H9 (cell line): Measurements from ENCODE around the gene ERC2. TPM values are rescaled to one million over a fixed set of nuclear protein-coding genes. Genes with fewer than 3 reads are reported as not detected.

Source experiments
- DNase-seq: peaks from one replicate; pipeline ENCODE4 v3.0.0-alpha.2; 2017
- H2AFZ ChIP-seq: one replicate; pipeline ENCODE4 v1.6.1; 2013; ENCODE audit warnings: mild to moderate bottlenecking, low read length, control low read depth, moderate library complexity
- H2AK5ac ChIP-seq: 2 replicates; pipeline ENCODE4 v1.6.1; 2013; ENCODE audit warnings: low read length, control low read depth, mixed read lengths; ENCODE audit not compliant: insufficient read length
- H2BK120ac ChIP-seq: one replicate; pipeline ENCODE4 v1.6.1; 2013; ENCODE audit warnings: low read depth, mild to moderate bottlenecking, low read length, control low read depth, inconsistent platforms; ENCODE audit not compliant: poor library complexity, severe bottlenecking
- H2BK12ac ChIP-seq: 2 replicates; pipeline ENCODE4 v1.6.1; 2013; ENCODE audit warnings: low read length, control low read depth, mixed read lengths, low read depth; ENCODE audit not compliant: insufficient read length
- H2BK15ac ChIP-seq: 2 replicates; pipeline ENCODE4 v1.6.1; 2013; ENCODE audit warnings: low read depth, low read length, control low read depth
- H2BK20ac ChIP-seq: one replicate; pipeline ENCODE4 v1.6.1; 2013; ENCODE audit warnings: low read depth, mild to moderate bottlenecking, low read length, control low read depth, inconsistent platforms; ENCODE audit not compliant: poor library complexity, severe bottlenecking
- H2BK5ac ChIP-seq: 2 replicates; pipeline ENCODE4 v1.6.1; 2013; ENCODE audit warnings: low read length, control low read depth, mixed read lengths; ENCODE audit not compliant: insufficient read length
- H3K14ac ChIP-seq: 2 replicates; pipeline ENCODE4 v1.6.1; 2013; ENCODE audit warnings: low read length, control low read depth; ENCODE audit not compliant: insufficient read depth
- H3K18ac ChIP-seq: 2 replicates; pipeline ENCODE4 v1.6.1; 2013; ENCODE audit warnings: low read depth, mild to moderate bottlenecking, mixed read lengths, low read length, control low read depth; ENCODE audit not compliant: insufficient read length
- H3K23ac ChIP-seq: 2 replicates; pipeline ENCODE4 v1.6.1; 2013; ENCODE audit warnings: low read length, control low read depth, mixed read lengths, low read depth; ENCODE audit not compliant: insufficient read length
- H3K23me2 ChIP-seq: 2 replicates; pipeline ENCODE4 v1.6.1; 2013; ENCODE audit warnings: low read depth, mild to moderate bottlenecking, mixed read lengths, low read length, control low read depth; ENCODE audit not compliant: insufficient read length, poor library complexity, severe bottlenecking
- H3K27ac ChIP-seq: 2 replicates; pipeline ENCODE4 v1.5.1; 2013; ENCODE audit warnings: low read length, control low read depth, mixed read lengths, low read depth; ENCODE audit not compliant: insufficient read length
- H3K27me3 ChIP-seq: 2 replicates; pipeline ENCODE4 v1.6.1; 2013; ENCODE audit warnings: low read length, control low read depth, inconsistent platforms; ENCODE audit not compliant: insufficient read depth
- H3K4ac ChIP-seq: 2 replicates; pipeline ENCODE4 v1.6.1; 2013; ENCODE audit warnings: low read depth, mild to moderate bottlenecking, control low read depth, inconsistent platforms, low read length, moderate library complexity
- H3K4me1 ChIP-seq: 2 replicates; pipeline ENCODE4 v1.6.1; 2013; ENCODE audit warnings: low read length, control low read depth, inconsistent platforms; ENCODE audit not compliant: insufficient read depth
- H3K4me2 ChIP-seq: 2 replicates; pipeline ENCODE4 v1.6.1; 2013; ENCODE audit warnings: low read length, control low read depth, mixed read lengths; ENCODE audit not compliant: insufficient read length, insufficient read depth
- H3K56ac ChIP-seq: 2 replicates; pipeline ENCODE4 v1.6.1; 2013; ENCODE audit warnings: low read depth, mild to moderate bottlenecking, mixed read lengths, low read length, control low read depth; ENCODE audit not compliant: insufficient read length
- H3K79me1 ChIP-seq: 2 replicates; pipeline ENCODE4 v1.6.1; 2013; ENCODE audit warnings: low read depth, mild to moderate bottlenecking, moderate library complexity, low read length, control low read depth, inconsistent platforms; ENCODE audit not compliant: insufficient read depth, poor library complexity, severe bottlenecking
- H3K79me2 ChIP-seq: 2 replicates; pipeline ENCODE4 v1.6.1; 2013; ENCODE audit warnings: low read length, control low read depth, inconsistent platforms; ENCODE audit not compliant: insufficient read depth
- H3K9ac ChIP-seq: 2 replicates; pipeline ENCODE4 v1.6.1; 2013; ENCODE audit warnings: low read length, control low read depth, mixed read lengths; ENCODE audit not compliant: insufficient read length; ENCODE audit errors: extremely low read depth
- H3K9me3 ChIP-seq: one replicate; pipeline ENCODE4 v1.6.1; 2013; ENCODE audit warnings: low read depth, low read length, inconsistent platforms; ENCODE audit not compliant: control insufficient read depth
- H3T11ph ChIP-seq: one replicate; pipeline ENCODE4 v1.6.1; 2013; ENCODE audit warnings: mild to moderate bottlenecking, low read length, control low read depth, inconsistent platforms
- H4K20me1 ChIP-seq: one replicate; pipeline ENCODE4 v1.6.1; 2013; ENCODE audit not compliant: control insufficient read depth, insufficient read length, insufficient read depth
- H4K5ac ChIP-seq: 2 replicates; pipeline ENCODE4 v1.6.1; 2013; ENCODE audit warnings: low read depth, mild to moderate bottlenecking, mixed read lengths, low read length, control low read depth; ENCODE audit not compliant: insufficient read length
- H4K8ac ChIP-seq: replicated peaks from 2 replicates; pipeline ENCODE4 v1.6.1; 2013; ENCODE audit warnings: low read length, control low read depth, mixed read lengths, low read depth; ENCODE audit not compliant: insufficient read length
- H4K91ac ChIP-seq: 2 replicates; pipeline ENCODE4 v1.6.1; 2013; ENCODE audit warnings: low read depth, mild to moderate bottlenecking, moderate library complexity, mixed read lengths, low read length, control low read depth; ENCODE audit not compliant: insufficient read length
- H3K27ac Mint-ChIP-seq, 3 experiments: 2 replicates in 2 of 3; 3 replicates in 1 of 3; pipeline ENCODE4 v1.8.0; 2020 to 2021; ENCODE audit warnings: mixed read lengths in 3 of 3, mild to moderate bottlenecking in 1 of 3, moderate library complexity in 1 of 3
- H3K27me3 Mint-ChIP-seq: 2 replicates; pipeline ENCODE4 v1.8.0; 2021; ENCODE audit warnings: low read depth, mild to moderate bottlenecking, moderate library complexity, mixed read lengths
- H3K36me3 Mint-ChIP-seq, 3 experiments: 2 replicates in 2 of 3; 3 replicates in 1 of 3; pipeline ENCODE4 v1.8.0; 2020 to 2021; ENCODE audit warnings: low read depth in 3 of 3, mixed read lengths in 3 of 3; ENCODE audit not compliant: insufficient read depth in 1 of 3
- H3K4me1 Mint-ChIP-seq, 2 experiments: 2 replicates each; pipeline ENCODE4 v1.8.0; 2020; ENCODE audit warnings: mixed read lengths in 2 of 2
- H3K4me3 Mint-ChIP-seq, 2 experiments: 2 replicates in 1 of 2; 3 replicates in 1 of 2; pipeline ENCODE4 v1.8.0; 2020 to 2021; ENCODE audit warnings: mild to moderate bottlenecking in 2 of 2, mixed read lengths in 2 of 2, moderate library complexity in 1 of 2
- H3K9me3 Mint-ChIP-seq, 2 experiments: 2 replicates in 1 of 2; 3 replicates in 1 of 2; pipeline ENCODE4 v1.8.0; 2020; ENCODE audit warnings: mild to moderate bottlenecking in 2 of 2, mixed read lengths in 2 of 2, moderate library complexity in 1 of 2
- WGBS: extraction: QIAGEN DNeasy Blood & Tissue Kit; methylation state at CpG from one replicate; pipeline ENCODE4 v1.1.7; 2013; ENCODE audit warnings: missing lambda C conversion rate, low lambda C conversion rate, mixed read lengths; ENCODE audit not compliant: insufficient read length; ENCODE audit errors: extremely low coverage; 5-methylcytosine and 5-hydroxymethylcytosine counted together
- total RNA-seq: library from RNA; stranded (reverse); gene quantifications from 2 replicates; pipeline ENCODE4 v1.2.1, GENCODE V29; 2021
- TF ChIP-seq, protein P1 (sequence below): fragments of 200-600 bp; sonication (generic); conservative IDR thresholded peaks from 3 replicates; pipeline ENCODE4 v1.8.0; 2021; ENCODE audit warnings: antibody characterized with exemption, mild to moderate bottlenecking

Gene ERC2
- total RNA-seq, 1 experiment from 2014 or later, result 15.4 TPM

- Histone ChIP-seq H3K18ac (no peak overlapping the region), H4K20me1 (no peaks in the 10 kb centered on the region), H2AK5ac (no peak overlapping the region), H4K5ac (no peak overlapping the region), H3K14ac (no peak overlapping the region), H3K27me3 (no peaks in the 10 kb centered on the region), H2AFZ (no peak overlapping the region), H4K8ac (no peak overlapping the region), H3K79me2 (peaks cover 2% of the 10 kb centered on the region; the same call in 1 of the 2 replicates), H2BK5ac (no peak overlapping the region), H3K56ac (no peak overlapping the region), H2BK20ac (no peak overlapping the region), H2BK12ac (no peak overlapping the region), H3T11ph (no peak overlapping the region), H3K4me1 (peaks cover 11% of the 10 kb centered on the region), H3K4me2 (peak overlapping the region; percentile 19), H3K9me3 (no peaks in the 10 kb centered on the region), H3K9ac (no peak overlapping the region), H2BK120ac (no peak overlapping the region), H3K23me2 (no peaks in the 10 kb centered on the region), H3K23ac (no peak overlapping the region), H2BK15ac (no peak overlapping the region), H3K4ac (no peak overlapping the region), H3K79me1 (no peaks in the 10 kb centered on the region), H4K91ac (no peak overlapping the region), H3K27ac (peak overlapping the region; percentile 17)
- TF ChIP-seq, protein P1, sequence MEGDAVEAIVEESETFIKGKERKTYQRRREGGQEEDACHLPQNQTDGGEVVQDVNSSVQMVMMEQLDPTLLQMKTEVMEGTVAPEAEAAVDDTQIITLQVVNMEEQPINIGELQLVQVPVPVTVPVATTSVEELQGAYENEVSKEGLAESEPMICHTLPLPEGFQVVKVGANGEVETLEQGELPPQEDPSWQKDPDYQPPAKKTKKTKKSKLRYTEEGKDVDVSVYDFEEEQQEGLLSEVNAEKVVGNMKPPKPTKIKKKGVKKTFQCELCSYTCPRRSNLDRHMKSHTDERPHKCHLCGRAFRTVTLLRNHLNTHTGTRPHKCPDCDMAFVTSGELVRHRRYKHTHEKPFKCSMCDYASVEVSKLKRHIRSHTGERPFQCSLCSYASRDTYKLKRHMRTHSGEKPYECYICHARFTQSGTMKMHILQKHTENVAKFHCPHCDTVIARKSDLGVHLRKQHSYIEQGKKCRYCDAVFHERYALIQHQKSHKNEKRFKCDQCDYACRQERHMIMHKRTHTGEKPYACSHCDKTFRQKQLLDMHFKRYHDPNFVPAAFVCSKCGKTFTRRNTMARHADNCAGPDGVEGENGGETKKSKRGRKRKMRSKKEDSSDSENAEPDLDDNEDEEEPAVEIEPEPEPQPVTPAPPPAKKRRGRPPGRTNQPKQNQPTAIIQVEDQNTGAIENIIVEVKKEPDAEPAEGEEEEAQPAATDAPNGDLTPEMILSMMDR, result no peak
- H3K36me3 Mint-ChIP-seq, result peaks cover 0 to 3% (median 2%) of the 10 kb centered on the region in 3 experiments; a peak in 2 of 7 replicates
- peaks cover 45 to 51% of the 10 kb centered on the region in 2 experiments for H3K4me1 Mint-ChIP-seq
- peak overlapping the region; percentile 2 to 61 (median 19); a peak in 3 of 7 replicates for H3K27ac Mint-ChIP-seq
- no peak for DNase-seq
- H3K27me3 Mint-ChIP-seq, result peaks cover 4% of the 10 kb centered on the region; the same call in 1 of the 2 replicates
- H3K9me3 Mint-ChIP-seq, result no peaks in the 10 kb centered on the region
- no peak overlapping the region; a peak in 1 of 5 replicates for H3K4me3 Mint-ChIP-seq
- WGBS, result no CpG with 5 or more reads among the region's 5 CpGs
Observed at GRCh38 chr3:55540579-55540978, 927.7 kb downstream of the ERC2 start.
